Muscle layer of duodenum (tissue), 2 donors: ENCODE measurements around the gene DDX51.

Experiments
- H3K27ac ChIP-seq: one replicate; pipeline ENCODE4 v1.7.0; 2013; ENCODE audit warnings: mild to moderate bottlenecking, low read length
- H3K27me3 ChIP-seq: one replicate; pipeline ENCODE4 v1.7.0; 2013; ENCODE audit warnings: low read depth, mild to moderate bottlenecking, control low read depth, low read length
- H3K36me3 ChIP-seq, 2 donors: one replicate each; pipeline ENCODE4 v1.7.0; 2013; ENCODE audit warnings: low read length in 2 of 2, control low read depth in 1 of 2, mild to moderate bottlenecking in 1 of 2; ENCODE audit not compliant: insufficient read depth in 2 of 2, control insufficient read depth in 1 of 2
- H3K4me1 ChIP-seq, 2 donors: one replicate each; pipeline ENCODE4 v1.7.0; 2013; ENCODE audit warnings: low read length in 2 of 2, mild to moderate bottlenecking in 2 of 2, control low read depth in 1 of 2, moderate library complexity in 1 of 2; ENCODE audit not compliant: insufficient read depth in 2 of 2, control insufficient read depth in 1 of 2
- H3K4me3 ChIP-seq, 2 donors: one replicate each; pipeline ENCODE4 v1.7.0; 2013; ENCODE audit warnings: low read length in 2 of 2, low read depth in 1 of 2, mild to moderate bottlenecking in 1 of 2
- H3K9me3 ChIP-seq, 2 donors: one replicate each; pipeline ENCODE4 v1.7.0; 2013; ENCODE audit warnings: low read length in 2 of 2, control low read depth in 1 of 2, mild to moderate bottlenecking in 1 of 2; ENCODE audit not compliant: control insufficient read depth in 1 of 2
- donor health status: healthy.

DDX51 gene

DNA sequence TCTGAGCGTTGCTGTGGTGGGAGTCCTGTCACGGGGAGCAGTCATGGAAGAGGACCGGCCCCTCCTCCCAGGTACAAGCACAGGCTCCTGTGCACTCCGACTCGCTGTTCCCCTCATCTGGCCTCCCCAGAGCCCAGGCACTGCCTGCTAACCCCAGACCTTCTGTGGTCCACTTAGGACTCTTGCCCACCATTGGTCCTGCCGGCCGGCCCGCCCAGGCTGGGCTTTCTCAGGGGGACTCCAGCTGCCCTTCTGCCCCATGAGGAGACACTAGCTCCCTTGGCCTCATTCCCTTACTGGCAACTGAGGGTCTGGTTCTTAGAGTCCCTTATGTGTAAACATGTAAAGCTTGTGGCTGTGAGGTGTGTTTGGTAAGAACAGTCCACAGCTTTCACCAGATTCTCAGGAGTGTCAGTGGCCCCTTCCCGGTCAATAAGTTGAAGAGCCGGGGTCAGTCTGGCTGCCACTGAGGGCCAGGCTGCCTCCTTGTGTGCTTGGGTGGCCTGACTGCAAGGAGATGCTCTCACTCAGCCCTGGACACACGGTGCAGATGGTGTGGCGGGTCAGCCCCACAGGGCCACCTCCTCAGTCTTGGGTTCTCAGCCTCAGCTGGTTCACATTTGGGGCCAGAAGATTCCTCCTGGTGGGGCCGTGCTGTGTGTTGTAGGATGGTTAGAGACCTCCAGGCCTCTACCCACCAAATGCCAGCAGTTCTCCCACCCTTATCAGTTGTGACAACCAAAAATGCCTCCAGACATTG, 43.6 kb downstream of the DDX51 start:
- no peaks in the 10 kb centered on the region for H3K9me3 ChIP-seq
- H3K27me3 ChIP-seq, result no peaks in the 10 kb centered on the region
- H3K27ac ChIP-seq, result no peak overlapping the region
- peaks cover 0 to 20% of the 10 kb centered on the region in 2 donors for H3K36me3 ChIP-seq
- no peak overlapping the region for H3K4me3 ChIP-seq
- H3K4me1 ChIP-seq, result no peaks in the 10 kb centered on the region

DNA sequence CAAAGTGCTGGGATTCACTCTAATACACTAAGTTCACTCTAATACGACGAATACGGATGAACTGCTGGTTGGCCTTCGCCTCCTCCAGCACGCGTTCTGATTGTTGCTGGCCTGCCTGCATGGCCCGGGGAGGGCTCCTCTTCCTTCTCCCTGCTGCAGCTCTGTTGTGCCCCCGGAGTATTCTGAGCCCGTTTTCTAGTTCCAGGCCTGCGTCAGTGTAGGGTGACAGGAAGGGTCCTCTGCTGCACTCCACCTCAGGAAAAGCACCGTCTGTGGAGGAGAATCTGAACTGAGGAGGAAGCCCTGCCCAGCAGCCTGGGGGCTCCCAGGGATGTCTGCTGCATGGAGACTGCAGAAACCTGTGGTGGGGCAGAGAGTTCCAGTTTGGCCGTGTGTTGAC, 44.4 kb downstream of the DDX51 start:
- no peak overlapping the region for H3K27ac ChIP-seq
- H3K4me3 ChIP-seq, result no peak overlapping the region
- peaks cover 0 to 15% of the 10 kb centered on the region in 2 donors for H3K36me3 ChIP-seq
- no peaks in the 10 kb centered on the region for H3K9me3 ChIP-seq
- H3K4me1 ChIP-seq, result no peaks in the 10 kb centered on the region
- H3K27me3 ChIP-seq, result no peaks in the 10 kb centered on the region

DNA sequence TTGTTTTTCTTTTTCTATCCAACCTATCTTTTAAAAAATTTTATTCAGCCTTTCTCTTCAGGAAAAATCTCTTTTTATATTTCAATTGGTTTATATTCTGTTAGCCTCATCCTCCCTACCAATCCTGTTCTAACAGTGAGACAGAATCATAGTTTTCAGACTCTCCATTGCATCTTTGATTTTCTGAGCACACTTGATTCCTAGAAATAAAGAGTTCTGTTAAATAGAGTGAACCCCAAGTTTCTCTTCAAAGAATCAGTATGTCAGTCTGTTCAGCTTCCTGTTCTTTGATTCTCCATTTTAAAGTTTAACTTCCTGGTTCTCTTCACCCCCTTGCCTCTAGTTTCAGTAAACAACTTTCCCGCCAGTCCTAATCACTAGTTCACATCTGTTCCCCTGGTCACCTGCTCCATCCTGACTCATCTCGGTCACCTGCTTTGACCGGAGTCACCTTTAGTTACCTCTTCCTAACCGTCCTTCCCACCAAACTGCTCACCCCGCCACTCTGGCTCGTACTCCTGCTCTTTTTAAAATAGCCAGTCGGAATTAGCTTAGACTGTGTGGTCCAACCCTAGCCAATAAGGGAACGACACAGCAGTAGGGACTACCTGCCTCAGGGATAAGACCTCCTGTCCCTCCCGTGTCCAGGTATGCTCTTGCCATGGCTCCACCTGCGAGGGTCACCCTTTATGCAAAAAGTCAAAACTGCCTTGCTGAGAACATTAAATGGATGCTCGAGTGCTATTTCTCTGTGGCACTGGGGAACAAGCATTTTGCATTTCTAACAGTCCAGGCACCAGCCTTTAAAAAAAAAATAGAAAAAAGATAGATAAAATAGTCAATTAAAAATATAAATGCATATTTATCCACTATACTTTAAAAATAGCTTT, 48.4 kb downstream of the DDX51 start:
- Histone ChIP-seq H3K36me3 (peaks cover 0 to 17% of the 10 kb centered on the region in 2 donors), H3K27me3 (no peaks in the 10 kb centered on the region), H3K27ac (no peak overlapping the region), H3K4me3 (no peak overlapping the region), H3K4me1 (no peaks in the 10 kb centered on the region), H3K9me3 (no peaks in the 10 kb centered on the region)

DNA sequence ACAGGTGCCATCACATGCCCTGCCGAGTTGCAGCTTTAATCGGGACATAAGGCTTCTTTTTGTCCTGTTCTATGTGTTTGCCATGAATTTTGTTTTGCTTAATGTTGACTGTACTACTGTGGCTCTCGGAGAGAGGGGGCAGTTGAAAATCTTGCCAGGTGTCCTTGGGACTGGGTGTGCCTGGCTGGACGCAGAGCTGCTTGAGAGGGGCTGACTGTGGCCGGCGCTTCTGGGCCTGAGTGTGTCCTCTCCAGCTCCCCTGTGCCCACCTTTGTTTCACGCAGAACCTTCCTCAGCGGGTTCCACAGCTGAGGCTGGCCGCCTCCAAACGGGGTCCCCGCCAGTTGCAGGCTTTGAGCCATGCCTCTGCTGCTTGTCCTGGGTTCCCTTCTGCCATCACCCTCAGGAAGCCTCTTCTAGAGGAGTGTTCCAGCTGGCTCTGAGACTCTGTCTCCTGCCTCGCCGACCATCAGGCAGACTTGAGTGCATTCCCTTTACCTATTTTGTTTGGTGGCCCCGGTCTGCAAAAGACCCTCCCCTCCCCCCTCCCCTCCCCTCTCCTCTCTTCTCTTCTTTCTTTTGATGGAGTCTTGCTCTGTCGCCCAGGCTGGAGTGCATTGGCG, 49.7 kb downstream of the DDX51 start:
- H3K9me3 ChIP-seq, result no peaks in the 10 kb centered on the region
- H3K27me3 ChIP-seq, result no peaks in the 10 kb centered on the region
- H3K4me1 ChIP-seq, result no peaks in the 10 kb centered on the region
- H3K27ac ChIP-seq, result no peak overlapping the region
- peaks cover 0 to 14% of the 10 kb centered on the region in 2 donors for H3K36me3 ChIP-seq
- H3K4me3 ChIP-seq, result no peak overlapping the region

DNA sequence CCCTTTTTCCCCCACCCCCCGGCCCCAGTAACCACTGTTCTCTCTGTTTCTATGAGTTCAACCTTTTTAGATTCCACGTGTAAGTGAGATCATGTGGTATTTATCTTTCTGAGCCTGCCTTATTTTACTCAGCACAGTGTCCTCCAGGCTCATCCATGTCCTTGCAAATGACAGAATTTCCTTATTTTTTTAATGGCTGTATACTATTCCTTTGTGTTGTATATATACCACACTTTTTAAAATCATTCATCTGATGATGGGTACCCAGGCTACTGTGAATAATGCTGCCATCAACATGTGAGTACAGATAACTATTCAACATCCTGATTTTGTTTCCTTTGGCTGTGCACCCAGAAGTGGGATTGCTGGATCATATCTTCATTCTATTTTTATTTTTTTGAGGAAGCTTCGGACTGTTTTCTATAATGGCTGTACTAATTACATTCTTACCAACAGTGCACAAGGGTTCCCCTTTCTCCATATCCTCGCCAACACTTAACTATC, 54.7 kb downstream of the DDX51 start:
- Histone ChIP-seq H3K27me3 (no peaks in the 10 kb centered on the region), H3K4me3 (no peak overlapping the region), H3K9me3 (no peaks in the 10 kb centered on the region), H3K36me3 (peaks cover 0 to 16% of the 10 kb centered on the region in 2 donors), H3K27ac (no peak overlapping the region), H3K4me1 (peaks cover 0 to 8% of the 10 kb centered on the region in 2 donors)
